GM04504 (cell line): ENCODE data around the gene CLIC6.
"Not testable (repeated sequence)": the region's sequence is repeated elsewhere in the genome, so short reads cannot be mapped to it uniquely, and the experiment has no call there.

Source experiments
- DNase-seq: peaks from one replicate; pipeline ENCODE4 v3.0.0-alpha.2; 2012; ENCODE audit warnings: low read depth

The CLIC6 gene

GRCh38 chr21:34693192-34693810 lies 24.5 kb downstream of the CLIC6 start:
- DNase-seq: peak; percentile 36

- DNase-seq: no peak
These were observed 26.6 kb downstream of the CLIC6 start for GRCh38 chr21:34695434-34695833.

DNA sequence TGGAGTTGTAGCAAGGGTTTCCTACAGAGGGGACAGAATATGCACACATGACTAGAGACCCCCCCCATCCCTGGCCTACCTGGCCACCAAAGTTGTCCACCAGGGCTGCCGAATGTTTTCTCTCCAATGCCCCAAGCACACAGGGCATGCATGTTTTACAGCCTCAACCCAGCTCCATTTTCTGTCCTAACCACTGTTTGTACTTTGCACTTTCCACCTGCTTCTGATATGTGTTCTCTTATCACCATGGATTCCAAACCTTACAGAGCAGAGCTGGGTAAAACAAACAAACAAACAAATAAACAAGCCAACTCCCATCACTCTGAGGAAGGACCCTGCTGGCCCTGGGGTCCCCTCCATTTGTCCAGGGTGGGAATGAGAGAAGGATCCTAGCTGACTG lies 27.3 kb downstream of the CLIC6 start:
- DNase-seq: no peak

DNA sequence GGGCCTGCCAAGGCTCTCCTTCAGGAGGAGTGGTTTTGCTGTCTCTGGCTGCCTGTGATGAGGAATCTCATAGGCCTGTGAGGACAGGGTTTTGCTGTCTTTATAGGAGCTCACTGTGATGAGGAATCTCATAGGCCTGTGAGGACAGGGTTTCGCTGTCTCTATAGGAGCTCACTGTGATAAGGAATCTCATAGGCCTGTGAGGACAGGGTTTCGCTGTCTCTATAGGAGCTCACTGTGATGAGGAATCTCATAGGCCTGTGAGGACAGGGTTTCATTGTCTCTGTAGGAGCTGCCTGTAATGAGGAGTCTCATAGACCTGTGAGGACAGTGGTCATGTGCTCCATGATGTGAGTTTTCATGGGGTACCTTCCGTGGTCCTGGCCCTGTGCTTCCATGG lies 29.0 kb downstream of the CLIC6 start:
- DNase-seq: no peak

DNA sequence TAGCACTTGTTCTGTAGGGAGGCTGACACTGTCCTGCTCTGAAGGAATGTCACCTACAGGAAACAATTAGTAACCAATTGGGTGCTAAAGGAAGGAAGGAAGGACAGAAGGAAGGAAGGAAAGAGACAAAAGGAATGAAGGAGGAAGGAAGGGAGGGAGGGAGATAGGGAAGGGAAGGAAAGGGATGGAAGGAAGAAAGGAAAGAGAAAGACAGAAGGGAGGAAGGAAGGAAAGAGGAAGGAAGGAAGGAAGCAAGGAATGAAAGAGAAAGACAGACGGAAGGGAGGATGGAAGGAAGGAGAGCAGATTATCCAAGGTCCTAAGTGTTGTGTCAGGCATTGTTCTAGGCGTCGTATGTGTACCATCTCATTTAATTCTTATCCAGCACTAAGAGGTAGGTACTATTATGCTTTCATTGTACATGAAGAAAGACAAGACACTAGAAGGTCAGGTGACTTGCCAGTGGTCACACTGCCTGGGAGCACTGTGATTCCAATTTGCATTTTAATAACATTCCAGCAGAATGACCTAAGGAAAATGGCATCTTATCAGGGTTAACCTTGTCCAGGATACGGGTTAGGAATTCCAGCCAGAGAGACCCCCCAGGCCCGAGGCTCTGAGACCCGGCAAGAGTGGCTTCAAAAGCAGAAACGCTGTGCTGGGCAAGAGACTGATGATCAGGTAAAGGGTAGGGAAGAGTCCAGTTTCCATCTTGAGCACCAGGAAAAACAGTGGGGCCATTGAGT lies 29.6 kb downstream of the CLIC6 start:
- DNase-seq: no peak

DNA sequence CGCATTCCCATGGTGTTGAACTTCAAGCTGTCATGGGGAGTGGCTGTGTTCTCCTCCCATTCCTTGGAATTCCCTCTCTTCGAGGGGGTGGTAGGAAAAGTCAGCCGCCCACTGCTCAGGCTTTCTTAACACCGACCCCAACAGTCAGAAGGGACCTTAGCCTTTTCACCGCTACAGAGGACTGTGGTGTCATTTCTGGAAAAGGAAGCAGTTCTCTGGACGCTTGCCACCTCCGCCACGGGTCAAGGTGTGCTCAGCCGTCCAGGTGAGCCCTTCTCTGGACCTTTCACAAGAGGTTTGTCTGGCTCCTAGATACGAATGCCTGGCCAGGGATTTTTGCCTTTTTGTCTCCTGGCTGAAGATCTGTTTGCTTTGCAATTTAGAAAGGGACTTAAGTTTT lies 31.8 kb downstream of the CLIC6 start:
- no peak for DNase-seq

DNA sequence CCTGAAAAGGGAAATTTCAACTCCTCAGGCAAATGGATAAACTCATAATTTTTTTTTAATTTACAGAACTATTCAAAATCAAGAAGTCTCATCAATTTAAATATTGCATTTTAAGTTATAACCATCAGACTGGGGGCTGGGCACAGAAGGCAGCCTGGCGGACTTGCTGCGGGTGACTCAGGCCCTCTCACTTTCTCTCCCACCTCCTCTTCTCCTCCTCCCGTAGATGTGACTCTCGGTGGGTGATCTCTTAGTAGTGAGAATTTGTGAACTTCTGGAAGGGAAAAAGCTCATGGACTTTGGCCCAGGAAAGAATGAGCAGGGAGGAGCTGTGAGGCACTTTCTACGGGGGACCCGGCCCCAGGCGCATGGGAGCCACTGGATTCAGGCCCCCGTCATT lies 32.9 kb downstream of the CLIC6 start:
- no peak for DNase-seq

DNA sequence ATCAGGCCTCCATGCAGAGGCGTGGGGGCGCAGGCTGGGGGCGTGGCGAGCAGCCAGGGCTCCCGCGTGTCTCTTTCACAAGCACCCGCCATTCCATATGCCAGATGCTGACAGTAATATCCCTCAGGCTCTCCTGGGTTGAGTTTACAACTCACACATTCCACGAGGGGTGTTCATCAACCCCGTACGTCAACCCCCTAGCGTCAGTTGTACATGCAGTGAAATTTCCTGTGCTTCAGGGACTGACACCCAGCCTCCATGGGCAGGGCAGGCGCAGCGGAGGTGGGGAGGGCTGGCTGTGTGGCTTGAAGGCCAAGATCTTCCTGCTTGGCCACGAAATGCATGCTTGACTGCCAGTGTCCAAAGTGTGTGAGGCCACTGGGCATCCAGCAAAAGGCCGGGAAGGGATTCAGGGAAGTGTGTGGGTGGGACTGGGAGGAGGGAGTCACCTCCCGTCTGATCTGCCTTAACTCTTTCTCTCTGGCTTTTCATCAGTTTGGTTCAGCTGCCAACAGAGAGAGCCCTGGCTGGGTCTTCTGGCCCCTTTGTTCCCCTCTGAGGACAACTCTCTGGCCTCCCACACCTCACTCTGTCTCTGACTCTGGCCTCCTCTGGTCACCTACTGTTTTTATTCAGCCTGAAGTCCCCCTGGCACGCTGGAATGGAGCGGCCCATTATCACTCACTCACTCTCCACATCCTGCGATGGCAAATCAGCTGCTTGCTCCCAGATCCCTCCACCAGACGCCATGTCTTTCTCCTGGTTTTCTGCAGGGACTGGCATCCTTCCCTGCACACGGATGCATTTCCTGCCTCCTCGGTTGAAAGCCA lies 33.8 kb downstream of the CLIC6 start:
- peak; percentile 91 for DNase-seq

GRCh38 chr21:34703571-34703970 lies 34.8 kb downstream of the CLIC6 start:
- DNase-seq: no peak

DNA sequence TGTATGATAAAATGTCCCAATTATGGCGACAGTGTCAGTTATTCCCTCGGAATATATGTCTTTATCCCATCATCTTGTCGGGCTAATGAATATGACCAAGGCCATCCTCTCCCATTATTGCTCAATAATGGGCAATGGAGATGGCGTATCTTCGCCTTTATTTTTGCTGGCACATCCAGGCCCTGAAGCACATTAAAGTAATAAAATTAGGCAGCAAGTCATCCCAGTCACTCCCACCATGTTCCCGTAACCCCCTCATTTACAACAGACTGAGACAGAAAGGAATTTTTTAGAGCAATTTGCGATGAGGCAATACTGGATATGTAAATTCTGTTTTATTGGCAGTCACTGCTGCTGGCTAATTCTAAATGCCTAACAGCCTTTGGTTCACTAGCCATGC lies 35.3 kb downstream of the CLIC6 start:
- DNase-seq: peak; percentile 78

DNA sequence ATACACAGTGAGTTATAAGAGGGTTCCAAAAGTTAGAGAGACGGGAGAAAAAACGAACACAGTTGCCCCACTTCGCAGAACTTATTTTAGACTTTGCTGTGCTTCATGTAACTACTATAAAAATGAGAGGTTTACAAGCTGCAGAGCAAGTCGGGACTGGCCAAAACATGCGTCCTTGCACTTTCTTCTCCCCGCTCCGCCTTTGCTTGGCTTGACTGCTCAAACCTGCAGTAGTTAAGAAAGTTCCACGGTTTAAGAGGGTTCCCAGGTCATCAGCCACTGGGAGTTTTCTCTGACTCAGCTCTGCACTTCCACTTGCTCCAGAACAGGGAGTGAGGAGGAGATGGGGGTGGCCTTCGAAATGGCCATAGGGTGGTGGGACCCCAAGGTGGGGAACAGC lies 36.2 kb downstream of the CLIC6 start:
- no peak for DNase-seq

DNA sequence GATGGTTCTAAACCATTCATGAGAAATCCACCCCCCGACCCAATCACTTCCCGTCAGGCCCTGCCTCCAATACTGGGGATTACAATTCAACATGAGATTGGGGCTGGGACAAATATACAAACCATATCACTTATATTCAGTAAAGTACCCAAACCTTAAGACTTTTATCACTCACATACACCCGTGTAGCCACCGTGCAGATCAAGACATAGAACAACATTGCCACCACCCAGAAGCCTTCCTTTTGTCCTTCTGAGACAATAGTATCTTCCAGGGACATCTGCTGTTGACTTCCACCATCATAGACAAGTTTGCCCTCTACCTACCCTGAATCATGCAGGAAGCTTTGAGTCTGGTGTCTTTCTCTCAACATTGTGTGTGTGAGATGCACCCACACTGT lies 37.5 kb downstream of the CLIC6 start:
- no peak for DNase-seq

DNA sequence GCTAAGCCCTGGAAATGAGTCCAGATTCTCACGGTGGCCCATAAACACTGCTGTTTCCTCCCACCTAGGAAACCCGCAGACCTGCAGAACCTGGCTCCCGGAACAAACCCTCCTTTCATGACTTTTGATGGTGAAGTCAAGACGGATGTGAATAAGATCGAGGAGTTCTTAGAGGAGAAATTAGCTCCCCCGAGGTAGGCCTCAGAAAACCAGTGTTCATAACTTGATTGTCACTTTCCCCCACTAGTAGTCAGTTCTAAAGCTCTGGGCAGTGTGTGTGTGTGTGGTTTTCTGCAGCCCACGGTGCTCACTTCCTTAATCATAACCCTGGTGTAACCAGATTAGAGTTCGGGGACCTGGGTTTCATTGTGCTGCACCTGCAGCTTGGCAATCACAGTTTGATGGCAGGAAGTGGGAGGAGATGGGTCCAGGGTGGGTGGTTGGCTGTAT lies 39.1 kb downstream of the CLIC6 start:
- DNase-seq: no peak

DNA sequence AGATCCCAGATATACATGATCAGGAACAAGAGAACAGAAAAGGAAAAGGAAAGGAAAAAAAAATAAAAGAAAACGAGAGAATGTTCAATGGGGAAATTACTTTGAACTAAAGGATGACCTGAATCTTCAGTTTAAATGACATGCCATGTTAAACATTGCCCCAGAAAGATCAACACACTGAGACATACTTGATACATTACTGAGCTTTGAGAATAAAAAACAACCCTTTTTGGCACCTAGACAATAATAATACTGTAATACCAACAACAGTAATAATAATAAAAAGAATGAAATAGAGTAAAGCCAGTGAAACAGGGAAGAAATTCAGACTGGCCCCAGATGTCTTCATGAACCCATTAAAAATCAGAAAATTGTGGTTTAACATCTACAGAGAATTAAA lies 44.8 kb downstream of the CLIC6 start:
- DNase-seq: no peak

DNA sequence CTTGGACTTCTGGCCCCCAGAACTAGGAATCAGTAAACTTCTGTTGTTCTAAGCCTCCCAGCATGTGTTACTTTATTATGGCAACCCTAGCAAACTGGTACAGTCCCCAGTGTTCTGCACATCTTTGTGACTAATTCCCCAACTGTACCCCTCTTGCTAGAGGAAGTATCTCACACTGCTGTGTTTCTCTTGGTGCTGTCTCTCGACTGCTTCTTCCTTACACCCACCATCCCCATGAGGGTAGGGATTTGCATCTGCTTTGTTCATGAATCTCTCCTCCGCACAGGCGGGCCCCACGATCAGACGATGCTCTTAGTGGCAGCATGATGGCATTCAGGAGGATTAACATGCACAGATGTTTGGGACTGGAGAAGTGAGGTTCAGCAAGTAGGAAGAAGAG lies 46.7 kb downstream of the CLIC6 start:
- DNase-seq: no peak

DNA sequence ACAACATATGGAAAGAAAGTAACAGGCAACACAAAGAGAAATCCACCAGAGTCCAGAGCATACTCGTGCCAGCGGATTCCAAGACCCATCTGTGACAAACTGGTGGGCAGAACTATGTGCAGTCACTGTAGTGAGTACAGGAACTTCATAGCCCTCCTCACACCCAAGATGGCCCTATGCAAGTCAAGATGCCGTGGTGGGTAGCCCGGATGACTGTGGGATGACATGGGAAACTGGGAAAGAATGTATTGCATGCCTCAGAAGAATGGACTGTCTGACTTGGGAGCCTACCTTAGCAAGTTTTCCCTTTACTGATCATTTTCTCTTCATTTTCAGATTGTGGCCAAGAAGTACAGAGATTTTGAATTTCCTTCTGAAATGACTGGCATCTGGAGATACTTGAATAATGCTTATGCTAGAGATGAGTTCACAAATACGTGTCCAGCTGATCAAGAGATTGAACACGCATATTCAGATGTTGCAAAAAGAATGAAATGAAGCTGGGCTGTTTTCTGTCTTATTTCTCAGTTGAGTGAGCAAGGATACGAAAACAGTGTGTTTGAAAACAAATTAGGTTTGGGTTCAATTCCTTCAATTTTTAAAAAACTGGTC lies 47.3 kb downstream of the CLIC6 start:
- no peak for DNase-seq

- DNase-seq: not testable (repeated sequence)
These were observed 49.7 kb downstream of the CLIC6 start for GRCh38 chr21:34718529-34718928.

DNA sequence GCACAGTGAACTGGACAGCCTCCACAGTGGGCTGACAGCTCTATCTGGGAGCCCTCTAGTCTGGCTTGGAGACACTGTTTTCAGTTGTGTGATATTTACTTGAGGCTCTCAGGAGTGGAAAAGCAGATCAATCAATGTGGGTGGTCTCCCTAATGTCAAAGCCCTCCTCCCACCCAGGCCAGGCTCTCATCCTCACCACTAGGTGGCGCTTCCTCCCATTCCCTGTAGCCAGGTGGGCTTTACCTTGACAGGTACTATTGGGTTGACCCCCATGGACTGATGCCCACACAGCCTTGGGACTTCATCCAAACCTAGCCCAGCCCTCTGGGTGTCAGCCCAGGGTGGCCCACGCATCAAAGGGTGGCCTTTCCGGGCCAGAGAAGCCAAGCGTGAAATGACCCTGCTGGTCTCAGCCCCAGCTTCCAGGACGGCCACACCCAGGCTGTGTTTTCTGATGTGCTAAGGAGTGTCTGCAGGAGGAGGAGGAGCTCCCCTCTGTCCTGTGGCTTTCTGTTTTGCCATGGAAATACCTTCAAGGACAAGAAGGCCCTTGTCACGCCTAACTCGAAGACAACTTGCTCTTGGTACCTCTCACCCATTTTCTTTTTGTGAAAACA lies 54.0 kb downstream of the CLIC6 start:
- no peak for DNase-seq

DNA sequence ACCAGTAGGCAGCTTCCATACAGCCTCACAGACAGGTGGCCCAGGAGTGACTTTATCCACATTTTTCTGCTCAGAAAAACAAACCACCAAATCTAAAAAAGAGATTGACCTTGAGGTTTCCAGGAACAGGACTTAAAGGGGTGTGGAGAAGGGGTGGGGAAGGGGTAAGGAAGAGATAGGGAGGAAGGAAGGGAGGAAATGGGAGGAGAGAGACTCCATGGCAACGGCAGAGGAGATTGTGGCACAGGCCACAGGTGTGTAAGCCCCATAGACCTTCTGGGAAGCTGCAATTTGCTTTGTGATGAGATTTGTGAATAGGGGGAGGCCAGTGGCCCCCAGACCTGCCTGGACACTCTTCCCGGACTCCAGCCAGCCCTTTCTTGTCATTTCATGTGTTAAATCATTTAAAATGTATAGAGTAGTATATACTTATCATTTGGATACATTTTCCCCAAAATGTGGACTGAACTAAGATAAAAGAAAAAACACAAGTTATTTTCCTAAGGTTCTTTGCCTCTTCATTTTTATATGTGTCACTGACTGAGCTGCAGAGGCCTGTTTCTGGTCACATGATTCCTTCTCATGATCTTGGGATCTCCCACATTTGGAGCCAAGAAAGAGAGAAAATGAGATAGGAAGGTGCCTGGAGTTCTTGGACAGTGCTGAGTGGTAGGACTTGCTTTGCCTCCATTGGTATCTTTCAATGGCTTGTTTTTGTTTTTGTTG lies 55.5 kb downstream of the CLIC6 start:
- no peak for DNase-seq

DNA sequence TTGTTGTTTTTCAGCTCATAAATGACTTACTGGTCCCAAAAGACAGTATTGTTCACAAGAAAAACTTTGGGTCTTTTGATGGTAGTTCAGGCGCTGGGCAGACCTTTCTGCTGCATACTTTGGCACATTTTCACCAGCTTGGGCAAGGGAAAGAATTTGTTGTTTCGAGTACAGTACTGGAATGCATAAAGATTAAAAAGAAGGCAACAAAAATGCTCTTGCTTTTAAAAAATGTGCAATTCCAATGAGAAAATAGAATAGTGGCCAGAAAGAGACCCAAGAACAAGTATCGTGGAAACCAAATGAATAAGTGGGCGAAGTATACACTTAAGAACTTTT lies 56.0 kb downstream of the CLIC6 start:
- DNase-seq: no peak

DNA sequence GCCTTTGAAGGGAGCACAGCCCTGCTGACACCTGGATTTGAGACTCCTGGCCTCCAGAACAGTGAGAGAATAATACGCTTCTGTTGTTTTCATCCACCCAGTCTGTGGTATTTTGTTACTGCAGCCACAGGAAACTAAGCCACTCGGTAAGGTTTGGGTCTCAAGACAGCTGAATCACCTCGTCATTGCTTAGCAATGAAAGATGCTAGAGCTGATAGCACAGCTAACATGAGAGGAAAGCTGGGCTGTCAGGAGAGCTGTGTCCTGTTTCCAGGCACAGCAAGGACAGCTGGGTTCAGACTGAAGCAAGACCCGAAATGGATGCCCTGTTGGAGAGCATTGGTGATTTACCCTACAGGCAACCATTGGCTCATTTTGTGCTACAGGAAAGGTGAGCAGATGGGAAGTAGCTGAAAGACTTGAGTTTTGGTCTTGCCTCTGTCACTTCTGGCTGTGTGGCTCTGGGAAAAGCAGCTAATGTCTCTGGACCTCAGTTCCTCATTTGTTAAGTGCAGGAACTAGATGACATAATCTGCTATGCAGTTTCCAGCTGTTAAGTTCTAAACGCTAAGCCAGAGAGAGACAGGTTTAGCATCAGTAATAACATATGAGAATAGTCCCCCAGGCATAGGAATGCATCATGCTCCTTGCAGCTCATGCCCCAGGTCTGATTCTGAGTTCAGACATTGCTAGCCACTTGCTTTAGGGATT lies 58.0 kb downstream of the CLIC6 start:
- no peak for DNase-seq
